NCI-H1694 treated with DMSO at 0.1 percent for 48 hours (cell line): Measurements from ENCODE around the gene LRPAP1.

Experiments
- DNase-seq: peaks from one replicate; lab custom pipeline; 2025; lab: John Stamatoyannopoulos, UW

Gene LRPAP1

GRCh38 chr4:3531318-3531878, 824 bp downstream of the LRPAP1 start:
- no peak for DNase-seq

- DNase-seq = no peak
These were observed 1.5 kb downstream of the LRPAP1 start for GRCh38 chr4:3530663-3531254.

- DNase-seq = no peak
These were observed 2.2 kb downstream of the LRPAP1 start for GRCh38 chr4:3530051-3530450.

GRCh38 chr4:3529363-3529762, 2.9 kb downstream of the LRPAP1 start:
- DNase-seq = no peak

- no peak for DNase-seq
These were observed 4.0 kb downstream of the LRPAP1 start for GRCh38 chr4:3527914-3528876.

GRCh38 chr4:3527101-3527913, 4.9 kb downstream of the LRPAP1 start:
- no peak for DNase-seq

- no peak for DNase-seq
These were observed 5.8 kb downstream of the LRPAP1 start for GRCh38 chr4:3526456-3526855.

GRCh38 chr4:3525532-3526430, 6.4 kb downstream of the LRPAP1 start:
- DNase-seq = no peak

GRCh38 chr4:3524920-3525319, 7.3 kb downstream of the LRPAP1 start:
- no peak for DNase-seq

GRCh38 chr4:3524349-3524748, 7.9 kb downstream of the LRPAP1 start:
- DNase-seq = no peak

GRCh38 chr4:3523628-3524221, 8.5 kb downstream of the LRPAP1 start:
- no peak for DNase-seq

GRCh38 chr4:3523146-3523627, 9.0 kb downstream of the LRPAP1 start:
- no peak for DNase-seq

- DNase-seq = no peak
These were observed 9.6 kb downstream of the LRPAP1 start for GRCh38 chr4:3522651-3523050.

GRCh38 chr4:3522326-3522640, 9.9 kb downstream of the LRPAP1 start:
- DNase-seq = no peak

GRCh38 chr4:3521621-3522325, 10.4 kb downstream of the LRPAP1 start:
- no peak for DNase-seq

- no peak for DNase-seq
These were observed 11.2 kb downstream of the LRPAP1 start for GRCh38 chr4:3520796-3521600.

GRCh38 chr4:3520276-3520675, 11.9 kb downstream of the LRPAP1 start:
- no peak for DNase-seq

- DNase-seq = no peak
These were observed 12.6 kb downstream of the LRPAP1 start for GRCh38 chr4:3519468-3520264.
